Parathyroid adenoma (tissue), 2 donors: ENCODE results near the gene CCL27.

Source experiments
- H2AFZ ChIP-seq: fragments of 300-600 bp; sonication (generic); one replicate; pipeline ENCODE4 v1.7.0; 2017; ENCODE audit warnings: antibody characterized with exemption, mild to moderate bottlenecking
- H3K27ac ChIP-seq: fragments of 300-600 bp; sonication (generic); one replicate; pipeline ENCODE4 v1.7.0; 2017
- H3K27me3 ChIP-seq: fragments of 300-600 bp; sonication (generic); one replicate; pipeline ENCODE4 v1.7.0; 2017; ENCODE audit warnings: low read length; ENCODE audit not compliant: control insufficient read depth, insufficient read depth
- H3K36me3 ChIP-seq: fragments of 300-600 bp; sonication (generic); one replicate; pipeline ENCODE4 v1.7.0; 2017; ENCODE audit warnings: low read length; ENCODE audit not compliant: control insufficient read depth, insufficient read depth
- H3K4me1 ChIP-seq: fragments of 300-600 bp; sonication (generic); one replicate; pipeline ENCODE4 v1.7.0; 2017; ENCODE audit warnings: control low read depth
- H3K4me2 ChIP-seq: fragments of 300-600 bp; sonication (generic); one replicate; pipeline ENCODE4 v1.7.0; 2017; ENCODE audit warnings: low read length
- H3K4me3 ChIP-seq: fragments of 300-600 bp; sonication (generic); one replicate; pipeline ENCODE4 v1.7.0; 2017; ENCODE audit warnings: low read depth, low read length
- H3K79me2 ChIP-seq: fragments of 300-600 bp; sonication (generic); one replicate; pipeline ENCODE4 v1.7.0; 2017; ENCODE audit warnings: control low read depth
- H3K9ac ChIP-seq: fragments of 300-600 bp; sonication (generic); one replicate; pipeline ENCODE4 v1.7.0; 2017; ENCODE audit warnings: mild to moderate bottlenecking
- H3K9me3 ChIP-seq: fragments of 300-600 bp; sonication (generic); one replicate; pipeline ENCODE4 v1.7.0; 2017; ENCODE audit warnings: low read length; ENCODE audit not compliant: control insufficient read depth
- TF ChIP-seq, protein P1 (sequence below): fragments of 300-600 bp; sonication (generic); IDR thresholded peaks from one replicate; pipeline ENCODE4 v1.7.0; 2017; ENCODE audit warnings: antibody characterized with exemption, mild to moderate bottlenecking
- donor health status: primary hyperparathyroidism.

Gene CCL27, protein sequence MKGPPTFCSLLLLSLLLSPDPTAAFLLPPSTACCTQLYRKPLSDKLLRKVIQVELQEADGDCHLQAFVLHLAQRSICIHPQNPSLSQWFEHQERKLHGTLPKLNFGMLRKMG

DNA sequence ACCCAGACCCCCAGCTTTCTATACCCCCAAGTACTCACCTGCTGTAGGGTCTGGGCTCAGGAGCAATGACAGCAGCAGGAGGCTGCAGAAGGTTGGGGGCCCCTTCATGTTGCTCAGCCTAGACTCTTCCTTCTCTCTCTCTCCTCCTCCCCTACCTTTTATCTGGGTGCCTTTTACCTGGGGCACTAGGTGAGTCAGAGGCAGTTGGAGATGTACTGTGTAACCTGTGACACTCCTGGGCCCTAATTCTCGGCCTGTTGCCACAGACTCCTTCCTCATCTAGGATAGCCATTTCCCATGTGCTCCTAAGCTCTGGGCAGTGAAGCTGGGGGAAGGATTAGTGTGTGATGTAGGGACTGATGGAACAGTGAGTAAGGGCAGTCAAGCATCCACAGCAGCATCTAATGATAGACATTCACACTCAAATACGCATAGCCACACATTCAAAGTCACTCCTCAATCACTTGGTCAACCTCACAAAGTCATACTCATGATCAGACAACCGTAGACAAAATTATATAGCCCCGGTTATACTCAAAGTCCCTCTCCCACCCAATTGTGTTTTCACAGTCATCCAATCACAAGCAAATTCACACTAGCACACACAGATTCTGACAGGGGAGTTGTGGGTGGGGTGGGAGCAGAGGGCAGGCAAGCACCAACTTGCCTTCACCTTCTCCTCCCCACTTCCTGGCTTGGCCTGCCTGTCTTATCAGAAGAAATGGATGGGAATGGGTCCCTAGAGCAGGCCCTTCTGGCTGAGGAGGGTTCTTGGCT lies at the start of gene CCL27:
Gene CCL27 (minus strand): TSS at position 132 of the 777 bp plus-strand sequence. CDS start 24 bp downstream, at position 108.
- Histone ChIP-seq H3K9me3 (no peaks in the 10 kb centered on the region), H3K27ac (no peak within 1 kb of the TSS), H3K4me2 (no peak within 1 kb of the TSS), H3K4me3 (no peak within 1 kb of the TSS), H3K36me3 (no peaks in the 10 kb centered on the region), H3K79me2 (no peaks in the 10 kb centered on the region), H2AFZ (no peak within 1 kb of the TSS), H3K4me1 (no peaks in the 10 kb centered on the region), H3K9ac (no peak within 1 kb of the TSS), H3K27me3 (no peaks in the 10 kb centered on the region)
- TF ChIP-seq, protein P1, sequence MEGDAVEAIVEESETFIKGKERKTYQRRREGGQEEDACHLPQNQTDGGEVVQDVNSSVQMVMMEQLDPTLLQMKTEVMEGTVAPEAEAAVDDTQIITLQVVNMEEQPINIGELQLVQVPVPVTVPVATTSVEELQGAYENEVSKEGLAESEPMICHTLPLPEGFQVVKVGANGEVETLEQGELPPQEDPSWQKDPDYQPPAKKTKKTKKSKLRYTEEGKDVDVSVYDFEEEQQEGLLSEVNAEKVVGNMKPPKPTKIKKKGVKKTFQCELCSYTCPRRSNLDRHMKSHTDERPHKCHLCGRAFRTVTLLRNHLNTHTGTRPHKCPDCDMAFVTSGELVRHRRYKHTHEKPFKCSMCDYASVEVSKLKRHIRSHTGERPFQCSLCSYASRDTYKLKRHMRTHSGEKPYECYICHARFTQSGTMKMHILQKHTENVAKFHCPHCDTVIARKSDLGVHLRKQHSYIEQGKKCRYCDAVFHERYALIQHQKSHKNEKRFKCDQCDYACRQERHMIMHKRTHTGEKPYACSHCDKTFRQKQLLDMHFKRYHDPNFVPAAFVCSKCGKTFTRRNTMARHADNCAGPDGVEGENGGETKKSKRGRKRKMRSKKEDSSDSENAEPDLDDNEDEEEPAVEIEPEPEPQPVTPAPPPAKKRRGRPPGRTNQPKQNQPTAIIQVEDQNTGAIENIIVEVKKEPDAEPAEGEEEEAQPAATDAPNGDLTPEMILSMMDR, result no peak

DNA sequence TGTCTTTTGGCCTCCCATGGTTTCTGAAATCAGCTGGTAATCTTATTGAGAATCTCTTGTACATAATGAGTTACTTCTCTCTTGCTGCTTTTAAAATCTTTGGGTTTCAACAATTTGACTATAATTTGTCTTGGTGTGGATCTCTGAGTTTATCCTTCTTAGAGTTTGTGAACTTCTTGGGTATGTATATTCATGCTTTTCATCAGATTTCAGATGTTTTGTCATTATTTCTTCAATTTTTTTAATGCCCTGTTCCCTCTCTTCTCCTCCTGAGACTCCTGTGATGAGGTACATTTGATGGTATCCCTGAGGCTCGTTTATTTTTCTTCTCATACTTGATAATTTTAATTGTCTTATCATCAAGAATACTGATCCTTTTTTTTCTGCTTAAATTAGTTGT lies 49.7 kb upstream of the CCL27 start:
- Histone ChIP-seq H2AFZ (no peak overlapping the region), H3K27me3 (no peaks in the 10 kb centered on the region), H3K9me3 (no peaks in the 10 kb centered on the region), H3K9ac (no peak overlapping the region), H3K27ac (no peak overlapping the region), H3K36me3 (no peaks in the 10 kb centered on the region), H3K4me1 (no peaks in the 10 kb centered on the region), H3K4me2 (no peak overlapping the region), H3K79me2 (no peaks in the 10 kb centered on the region), H3K4me3 (no peak overlapping the region)
- TF ChIP-seq, protein P1, result no peak

DNA sequence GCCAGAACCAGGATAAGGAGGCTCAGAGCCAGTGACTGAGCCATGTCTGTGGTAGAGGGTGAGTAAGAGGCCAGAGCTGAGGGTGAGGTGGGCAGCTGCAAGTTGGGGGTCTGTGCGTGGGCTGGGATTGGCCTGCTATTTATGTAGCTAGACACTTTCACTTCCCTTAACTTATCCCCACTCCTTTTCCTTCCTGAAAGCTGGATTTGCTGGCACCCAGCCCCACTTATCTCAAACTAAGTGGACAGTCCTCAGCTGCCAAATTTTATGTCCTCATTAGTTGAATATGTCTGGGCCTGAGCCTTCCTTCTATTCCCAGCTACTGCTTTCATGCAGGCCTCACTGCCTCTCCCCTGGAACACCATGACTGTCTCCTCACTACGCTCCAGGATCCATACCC lies 47.6 kb upstream of the CCL27 start, which contains the start of gene CCL21:
Gene CCL21 (minus strand): TSS at position 114 of the 400 bp plus-strand sequence. CDS start 70 bp downstream, at position 44.
- no peak within 1 kb of the TSS for H3K9ac ChIP-seq
- H3K4me3 ChIP-seq, result no peak within 1 kb of the TSS
- TF ChIP-seq, protein P1, result no peak
- H3K9me3 ChIP-seq, result no peaks in the 10 kb centered on the region
- H3K4me2 ChIP-seq, result no peak within 1 kb of the TSS
- no peaks in the 10 kb centered on the region for H3K27me3 ChIP-seq
- H3K27ac ChIP-seq, result no peak within 1 kb of the TSS
- no peaks in the 10 kb centered on the region for H3K79me2 ChIP-seq
- no peaks in the 10 kb centered on the region for H3K4me1 ChIP-seq
- H2AFZ ChIP-seq, result no peak within 1 kb of the TSS
- no peaks in the 10 kb centered on the region for H3K36me3 ChIP-seq

DNA sequence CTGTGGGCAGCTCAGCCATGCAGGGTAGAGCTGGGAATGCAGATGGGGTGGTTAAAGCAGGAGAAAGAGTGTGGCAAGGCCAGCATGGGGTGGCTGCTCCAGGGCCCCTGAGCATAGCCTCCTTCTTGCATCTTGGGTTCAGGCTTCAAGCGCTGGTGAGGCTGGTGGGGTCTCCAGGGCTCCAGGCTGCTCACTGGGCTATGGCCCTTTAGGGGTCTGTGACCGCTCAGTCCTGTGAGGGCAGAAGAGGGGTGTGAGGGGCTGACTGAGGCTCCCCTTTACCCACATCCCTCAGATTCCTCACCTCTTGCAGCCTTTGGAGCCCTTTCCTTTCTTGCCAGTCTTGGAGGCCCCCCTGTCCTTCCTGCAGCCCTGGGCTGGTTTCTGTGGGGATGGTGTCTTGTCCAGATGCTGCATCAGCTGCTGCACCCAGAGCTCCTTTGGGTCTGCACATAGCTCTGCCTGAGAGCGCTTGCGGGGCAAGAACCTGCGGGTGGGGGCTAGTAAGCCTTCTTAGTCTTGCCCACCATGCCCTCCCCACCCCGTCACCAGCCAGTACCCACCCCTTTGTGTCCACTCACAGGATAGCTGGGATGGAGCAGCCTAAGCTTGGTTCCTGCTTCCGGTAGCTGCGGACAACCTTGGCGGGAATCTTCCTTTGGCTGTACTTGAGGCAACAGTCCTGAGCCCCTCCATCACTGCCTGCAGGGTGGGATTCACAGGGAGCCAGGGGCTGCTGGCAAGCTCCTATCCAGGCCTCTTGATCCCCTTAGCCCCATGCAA lies 46.9 kb upstream of the CCL27 start:
- H3K27me3 ChIP-seq, result no peaks in the 10 kb centered on the region
- no peak overlapping the region for H3K9ac ChIP-seq
- no peak overlapping the region for H3K27ac ChIP-seq
- no peak overlapping the region for H3K4me2 ChIP-seq
- H3K4me1 ChIP-seq, result no peaks in the 10 kb centered on the region
- no peaks in the 10 kb centered on the region for H3K36me3 ChIP-seq
- no peaks in the 10 kb centered on the region for H3K9me3 ChIP-seq
- TF ChIP-seq, protein P1, result no peak
- H3K79me2 ChIP-seq, result no peaks in the 10 kb centered on the region
- no peak overlapping the region for H3K4me3 ChIP-seq
- H2AFZ ChIP-seq, result no peak overlapping the region
